Vagina (tissue), 2 donors: ENCODE results near the gene SLC6A1.

ENCODE experiments used
- CTCF ChIP-seq, 3 experiments: fragments of 450-650 bp in 2 of 3; fragments of 200-600 bp in 1 of 3; sonication (generic) in 1 of 3; IDR thresholded peaks; one replicate each; pipeline ENCODE4 v1.5.1; 2017 to 2019; ENCODE audit warnings: antibody characterized with exemption in 3 of 3, mild to moderate bottlenecking in 2 of 3, moderate library complexity in 2 of 3
- POLR2A ChIP-seq, 2 donors: fragments of 450-650 bp; IDR thresholded peaks; one replicate each; pipeline ENCODE4 v1.6.1; 2017; ENCODE audit warnings: antibody characterized with exemption in 2 of 2, mild to moderate bottlenecking in 2 of 2, moderate library complexity in 2 of 2
- POLR2AphosphoS5 ChIP-seq, 2 donors: sonication (generic); formaldehyde crosslinking; IDR thresholded peaks; one replicate each; pipeline ENCODE4 v1.9.0; 2017; ENCODE audit warnings: antibody characterized with exemption in 2 of 2, mild to moderate bottlenecking in 2 of 2, low read depth in 1 of 2; ENCODE audit not compliant: insufficient read depth in 1 of 2

GRCh38 chr3:11014752-11015151, 22.2 kb downstream of the SLC6A1 start:
- TF ChIP-seq CTCF (IDR thresholded peaks at IDR 0.05) (no peak), POLR2A (IDR thresholded peaks at IDR 0.05) (no peak), POLR2AphosphoS5 (IDR thresholded peaks at IDR 0.05; ENCODE audit: insufficient read depth in 1 of 2, low read depth in 1 of 2) (no peak)
